C4-2B (cell line): ENCODE measurements around the gene OR52I1.

ENCODE experiments used
- H3K27ac ChIP-seq: fragments of 450-650 bp; 2 replicates; pipeline ENCODE4 v1.5.1; 2017
- ZFX ChIP-seq: fragments of 450-650 bp; IDR thresholded peaks from 2 replicates; pipeline ENCODE4 v1.6.1; 2017
- TF ChIP-seq, protein P1 (sequence below): fragments of 450-650 bp; conservative IDR thresholded peaks from 2 replicates; pipeline ENCODE4 v1.5.1; 2017; ENCODE audit warnings: mild to moderate bottlenecking

OR52I1 gene

DNA sequence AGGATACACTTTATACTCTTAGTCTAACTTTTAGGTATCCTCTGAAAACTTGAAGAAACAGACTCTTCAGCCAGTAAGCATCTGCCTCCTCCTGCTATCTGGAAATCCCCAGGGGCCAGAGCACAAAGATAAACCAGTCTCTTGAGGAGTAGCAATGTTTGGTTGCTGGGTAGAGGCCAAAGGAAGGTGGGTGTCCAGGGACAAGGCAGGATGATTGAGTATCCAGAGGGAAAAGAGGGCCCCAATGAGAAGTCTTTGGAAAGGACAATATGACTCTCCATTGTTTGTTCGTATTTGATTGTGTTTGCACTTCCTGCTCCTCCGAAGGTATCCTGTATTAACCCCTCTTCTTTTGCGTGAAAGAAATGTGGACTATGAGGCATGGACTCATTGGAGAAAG, 4.8 kb upstream of the OR52I1 start:
- no peak for TF ChIP-seq ZFX
- TF ChIP-seq, protein P1, sequence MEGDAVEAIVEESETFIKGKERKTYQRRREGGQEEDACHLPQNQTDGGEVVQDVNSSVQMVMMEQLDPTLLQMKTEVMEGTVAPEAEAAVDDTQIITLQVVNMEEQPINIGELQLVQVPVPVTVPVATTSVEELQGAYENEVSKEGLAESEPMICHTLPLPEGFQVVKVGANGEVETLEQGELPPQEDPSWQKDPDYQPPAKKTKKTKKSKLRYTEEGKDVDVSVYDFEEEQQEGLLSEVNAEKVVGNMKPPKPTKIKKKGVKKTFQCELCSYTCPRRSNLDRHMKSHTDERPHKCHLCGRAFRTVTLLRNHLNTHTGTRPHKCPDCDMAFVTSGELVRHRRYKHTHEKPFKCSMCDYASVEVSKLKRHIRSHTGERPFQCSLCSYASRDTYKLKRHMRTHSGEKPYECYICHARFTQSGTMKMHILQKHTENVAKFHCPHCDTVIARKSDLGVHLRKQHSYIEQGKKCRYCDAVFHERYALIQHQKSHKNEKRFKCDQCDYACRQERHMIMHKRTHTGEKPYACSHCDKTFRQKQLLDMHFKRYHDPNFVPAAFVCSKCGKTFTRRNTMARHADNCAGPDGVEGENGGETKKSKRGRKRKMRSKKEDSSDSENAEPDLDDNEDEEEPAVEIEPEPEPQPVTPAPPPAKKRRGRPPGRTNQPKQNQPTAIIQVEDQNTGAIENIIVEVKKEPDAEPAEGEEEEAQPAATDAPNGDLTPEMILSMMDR: no peak
- H3K27ac ChIP-seq: peak overlapping the region; percentile 17; the same call in 1 of the 2 replicates

DNA sequence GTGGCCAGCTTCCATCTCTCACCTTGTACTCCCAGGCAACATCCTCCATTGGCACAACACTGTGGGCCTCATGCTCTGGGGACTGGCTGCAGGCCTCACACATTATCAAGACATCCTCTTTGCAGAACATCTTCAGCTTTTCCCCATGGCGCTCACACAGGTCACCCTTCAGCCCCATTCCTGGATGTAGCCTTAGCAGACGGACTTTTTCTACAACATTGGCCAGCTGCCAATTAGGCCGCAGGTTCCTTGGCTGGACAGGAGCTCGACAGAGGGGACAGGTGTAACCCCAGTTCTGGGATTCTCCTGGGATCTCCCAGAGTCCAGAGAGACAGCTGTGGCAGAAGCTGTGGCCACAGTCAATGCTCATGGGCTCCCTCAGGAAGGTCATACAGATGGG, 11.2 kb downstream of the OR52I1 start:
- H3K27ac ChIP-seq: peak overlapping the region; percentile 39
- TF ChIP-seq, protein P1: no peak
- no peak for TF ChIP-seq ZFX

DNA sequence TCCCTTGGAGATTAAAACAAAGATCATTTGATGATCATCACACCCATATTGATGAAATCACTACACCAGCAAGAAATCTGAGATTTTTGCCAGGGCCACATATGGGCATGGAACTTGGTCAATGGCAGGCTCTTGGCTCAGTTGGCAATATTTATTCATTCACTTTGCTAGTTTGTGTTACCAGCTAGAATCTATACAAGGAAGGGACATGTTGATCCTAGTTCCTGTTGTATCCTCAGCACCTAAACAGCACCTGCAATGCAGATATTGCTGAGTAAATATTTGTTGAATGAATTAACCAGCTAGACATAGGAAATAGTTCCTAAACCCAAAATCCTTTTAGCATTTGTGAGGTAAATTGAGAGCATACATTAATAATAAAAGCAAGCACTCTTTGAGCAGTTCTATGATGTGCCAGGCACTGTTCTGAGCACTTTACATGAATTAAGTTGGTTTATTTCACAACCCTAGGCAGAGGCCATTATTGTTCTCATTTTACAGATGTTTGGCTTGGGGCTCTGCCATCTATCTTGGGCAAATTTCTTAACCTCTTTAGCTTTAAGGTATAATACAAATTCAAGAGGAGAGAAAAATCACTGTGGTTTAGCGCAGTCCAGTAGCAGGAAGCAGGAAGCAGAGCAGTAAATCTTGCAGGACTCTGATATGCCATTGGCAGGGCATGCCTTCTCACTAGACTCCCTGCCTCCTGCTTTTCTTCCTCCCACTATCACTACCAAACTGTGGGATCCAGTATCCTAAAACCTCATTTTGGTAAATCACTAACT, 12.6 kb downstream of the OR52I1 start:
- peak overlapping the region; percentile 79; the same call in 1 of the 2 replicates for H3K27ac ChIP-seq
- TF ChIP-seq, protein P1: no peak
- no peak for TF ChIP-seq ZFX

DNA sequence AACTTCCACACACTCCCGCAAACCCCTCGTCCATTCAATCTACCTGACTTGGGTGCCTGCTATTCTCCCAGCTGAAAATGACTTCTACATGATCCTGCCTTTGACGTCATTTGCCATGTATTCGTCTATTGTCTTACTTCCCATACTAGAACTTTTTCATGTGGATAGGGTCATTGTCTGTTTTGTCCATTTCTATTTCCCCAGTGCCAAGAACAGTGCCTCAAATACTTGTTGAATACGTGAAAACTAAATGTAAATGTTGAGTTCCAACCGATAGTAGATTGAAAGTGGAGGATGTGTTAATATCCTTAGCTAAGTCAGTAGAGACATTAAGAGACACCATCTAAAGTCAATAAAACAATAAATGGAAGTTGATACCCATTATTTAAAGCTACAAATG, 13.3 kb downstream of the OR52I1 start:
- TF ChIP-seq, protein P1: no peak
- TF ChIP-seq ZFX: no peak
- peak overlapping the region; percentile 79 for H3K27ac ChIP-seq

DNA sequence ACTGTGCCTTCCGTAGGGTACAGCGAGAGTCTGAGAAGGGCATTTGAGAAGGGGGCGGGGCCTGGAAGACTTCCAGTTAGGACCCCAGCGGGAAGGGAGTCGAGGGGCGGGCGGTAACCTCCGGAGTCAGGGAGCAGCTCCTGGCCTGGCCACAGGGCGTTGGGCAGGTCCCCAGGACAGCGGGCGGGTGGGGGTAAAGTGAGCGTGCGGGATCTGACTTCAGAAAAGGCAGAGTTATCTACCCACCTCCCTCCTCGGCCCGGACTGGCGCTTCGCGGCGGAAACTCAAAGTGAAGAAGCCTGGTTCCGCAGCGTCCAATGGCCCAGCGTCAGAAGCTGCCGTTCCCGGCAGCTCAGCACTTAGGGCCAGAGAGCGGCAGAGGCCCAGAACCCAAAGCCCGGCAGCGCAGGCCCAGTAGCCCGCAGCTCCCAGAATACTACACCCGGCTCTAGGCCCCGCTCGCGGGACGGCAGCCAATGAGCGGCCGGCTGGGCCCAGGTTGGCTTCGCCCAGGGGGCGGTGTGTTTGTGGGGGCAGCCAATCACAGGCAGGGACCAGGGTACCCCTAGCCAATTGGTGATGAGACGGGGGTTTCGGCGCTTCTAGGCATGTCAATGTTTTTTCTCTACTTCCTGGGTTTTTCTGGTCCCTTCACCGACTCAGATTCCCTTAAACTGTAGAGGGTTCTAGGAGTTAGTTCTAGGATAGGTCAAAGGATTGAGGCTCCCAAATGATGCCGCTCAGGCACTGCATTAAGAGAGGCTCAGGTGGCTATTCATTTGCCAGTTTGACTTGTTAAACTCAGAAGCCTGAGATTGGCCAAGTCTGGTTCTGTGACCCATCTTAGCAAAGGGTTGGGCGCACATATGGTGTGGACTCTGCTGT, 14.2 kb downstream of the OR52I1 start, which contains the start of gene TRIM68:
Gene TRIM68 (minus strand): TSS at position 451 of the 886 bp plus-strand sequence. CDS start 2,727 bp downstream, outside the sequence.
- peak within 1 kb of the TSS; percentile 81 for H3K27ac ChIP-seq
- peak; percentile 81 for TF ChIP-seq ZFX
- TF ChIP-seq, protein P1: no peak

DNA sequence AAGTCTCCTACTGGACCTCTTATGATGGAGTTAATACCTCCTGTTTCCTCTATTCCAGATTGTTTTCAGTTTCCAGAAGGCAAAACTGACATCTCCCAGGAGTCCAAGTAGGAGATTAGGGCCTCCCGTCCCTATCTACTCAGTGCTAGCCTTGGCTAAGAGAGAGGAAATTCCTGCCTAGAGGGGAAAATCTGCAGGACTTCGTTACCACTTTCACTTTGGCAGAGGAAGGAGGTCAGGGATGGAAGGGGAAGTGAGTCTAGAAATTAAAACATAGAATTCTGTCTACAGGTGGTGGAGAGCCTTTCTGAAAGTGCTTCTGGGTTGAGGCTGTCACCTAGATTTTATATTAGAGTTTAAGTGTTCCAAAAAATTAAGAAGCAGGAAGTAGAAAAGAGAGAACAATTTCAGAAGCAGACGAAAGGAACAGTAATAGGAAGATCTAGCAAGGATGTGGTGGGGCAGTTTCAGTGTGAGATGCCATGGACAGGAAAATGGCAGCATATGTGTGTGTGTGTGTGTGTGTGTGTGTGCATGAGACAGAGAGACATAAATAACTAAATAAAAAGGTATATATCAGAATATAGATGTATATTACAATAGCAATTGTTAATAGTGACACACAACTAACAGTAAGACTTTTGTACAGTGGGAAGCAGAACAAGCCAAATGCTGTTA, 16.6 kb downstream of the OR52I1 start:
- TF ChIP-seq ZFX: no peak
- TF ChIP-seq, protein P1: no peak
- H3K27ac ChIP-seq: no peak overlapping the region
